Keratinocyte (primary cell): ENCODE results near the gene TPM2.

ENCODE experiments used
- CTCF ChIP-seq, 3 experiments: IDR thresholded peaks in 1 of 3; conservative IDR thresholded peaks in 1 of 3; optimal IDR thresholded peaks in 1 of 3; 2 replicates in 2 of 3; 3 replicates in 1 of 3; pipeline versions ENCODE3 to v1.5.1; 2011; ENCODE audit warnings: low read length in 3 of 3, mild to moderate bottlenecking in 3 of 3, moderate library complexity in 2 of 3, control low read depth in 1 of 3, inconsistent platforms in 1 of 3; ENCODE audit not compliant: insufficient read depth in 2 of 3; ENCODE audit errors: extremely low read depth in 1 of 3
- EZH2 ChIP-seq: IDR thresholded peaks from one replicate; pipeline ENCODE4 v1.6.1; 2012; ENCODE audit warnings: inconsistent platforms, mild to moderate bottlenecking, low read length, moderate library complexity

GRCh38 chr9:35726931-35727330 lies 37.2 kb upstream of the TPM2 start:
- TF ChIP-seq CTCF (optimal IDR thresholded peaks at IDR 0.05 in 1 of 3, IDR thresholded peaks at IDR 0.05 in 1 of 3, conservative IDR thresholded peaks at IDR 0.05 in 1 of 3; ENCODE audit: extremely low read depth in 1 of 3, insufficient read depth in 2 of 3, low read length in 3 of 3) (peak in 1 of 3 experiments; percentile 30), EZH2 (no peak)
